DND-41 (cell line): ENCODE measurements around the gene ARHGAP25.

Source experiments
- EZH2 ChIP-seq: IDR thresholded peaks from 3 replicates; pipeline ENCODE4 v1.6.1; 2012; ENCODE audit warnings: borderline replicate concordance, low read depth, mild to moderate bottlenecking, moderate library complexity, low read length, inconsistent platforms; ENCODE audit not compliant: severe bottlenecking
- TF ChIP-seq, protein P1 (sequence below): IDR thresholded peaks from 2 replicates; pipeline ENCODE4 v1.5.1; 2012; ENCODE audit warnings: borderline replicate concordance, low read length, moderate library complexity, mild to moderate bottlenecking; ENCODE audit not compliant: poor library complexity, severe bottlenecking; ENCODE audit errors: extremely low read depth

DNA sequence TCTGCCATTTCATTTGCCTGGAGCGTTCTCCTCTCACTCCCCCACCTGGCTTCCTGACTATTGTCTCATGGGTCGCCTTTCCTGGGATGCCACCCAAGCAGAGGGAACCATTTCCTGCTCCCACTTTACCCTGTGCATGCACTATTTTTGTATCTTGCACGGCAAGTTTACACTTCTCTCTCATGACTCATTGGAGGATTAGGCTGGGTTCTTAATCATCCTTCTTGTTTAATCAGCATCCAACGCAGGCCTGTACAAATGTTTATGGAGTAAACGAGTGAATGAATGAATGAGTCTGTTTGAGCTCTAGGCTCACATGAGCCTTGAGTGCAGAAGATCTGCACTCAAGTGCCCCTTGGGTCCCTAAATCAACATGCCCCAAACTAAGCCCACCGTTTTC, 3.8 kb upstream of the ARHGAP25 start:
- TF ChIP-seq, protein P1, sequence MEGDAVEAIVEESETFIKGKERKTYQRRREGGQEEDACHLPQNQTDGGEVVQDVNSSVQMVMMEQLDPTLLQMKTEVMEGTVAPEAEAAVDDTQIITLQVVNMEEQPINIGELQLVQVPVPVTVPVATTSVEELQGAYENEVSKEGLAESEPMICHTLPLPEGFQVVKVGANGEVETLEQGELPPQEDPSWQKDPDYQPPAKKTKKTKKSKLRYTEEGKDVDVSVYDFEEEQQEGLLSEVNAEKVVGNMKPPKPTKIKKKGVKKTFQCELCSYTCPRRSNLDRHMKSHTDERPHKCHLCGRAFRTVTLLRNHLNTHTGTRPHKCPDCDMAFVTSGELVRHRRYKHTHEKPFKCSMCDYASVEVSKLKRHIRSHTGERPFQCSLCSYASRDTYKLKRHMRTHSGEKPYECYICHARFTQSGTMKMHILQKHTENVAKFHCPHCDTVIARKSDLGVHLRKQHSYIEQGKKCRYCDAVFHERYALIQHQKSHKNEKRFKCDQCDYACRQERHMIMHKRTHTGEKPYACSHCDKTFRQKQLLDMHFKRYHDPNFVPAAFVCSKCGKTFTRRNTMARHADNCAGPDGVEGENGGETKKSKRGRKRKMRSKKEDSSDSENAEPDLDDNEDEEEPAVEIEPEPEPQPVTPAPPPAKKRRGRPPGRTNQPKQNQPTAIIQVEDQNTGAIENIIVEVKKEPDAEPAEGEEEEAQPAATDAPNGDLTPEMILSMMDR: no peak
- no peak for TF ChIP-seq EZH2
